CD4-positive, alpha-beta T cell treated with Interleukin-15 for 1 hour (primary cell): ENCODE measurements around the gene CPNE9.
A peak's percentile ranks its signal among the peaks of the same experiment; 100 is the strongest.

ENCODE experiments used
- DNase-seq: peaks from one replicate; pipeline ENCODE4 v3.0.0-alpha.2; 2020

CPNE9 gene

GRCh38 chr3:9688961-9689360, 14.7 kb upstream of the CPNE9 start:
- no peak for DNase-seq

DNA sequence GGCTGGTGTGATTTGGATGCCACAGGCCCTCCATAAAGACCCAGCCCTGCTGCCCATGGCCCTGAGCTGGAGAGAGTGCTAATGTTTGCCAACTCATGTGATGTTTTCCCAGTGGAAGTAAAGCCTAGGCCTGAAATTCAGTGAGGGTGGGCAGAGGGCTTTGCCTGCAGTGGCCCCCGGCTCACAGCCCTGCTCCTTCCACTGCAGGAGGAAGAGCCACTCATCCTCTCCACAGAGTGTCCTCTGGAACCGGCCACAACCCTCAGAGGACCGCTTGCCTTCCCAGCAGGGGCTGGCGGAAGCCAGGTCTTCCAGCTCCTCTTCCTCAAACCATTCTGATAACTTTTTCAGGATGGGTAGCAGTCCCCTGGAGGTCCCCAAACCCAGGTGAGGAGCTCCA, 13.9 kb upstream of the CPNE9 start:
- no peak for DNase-seq

DNA sequence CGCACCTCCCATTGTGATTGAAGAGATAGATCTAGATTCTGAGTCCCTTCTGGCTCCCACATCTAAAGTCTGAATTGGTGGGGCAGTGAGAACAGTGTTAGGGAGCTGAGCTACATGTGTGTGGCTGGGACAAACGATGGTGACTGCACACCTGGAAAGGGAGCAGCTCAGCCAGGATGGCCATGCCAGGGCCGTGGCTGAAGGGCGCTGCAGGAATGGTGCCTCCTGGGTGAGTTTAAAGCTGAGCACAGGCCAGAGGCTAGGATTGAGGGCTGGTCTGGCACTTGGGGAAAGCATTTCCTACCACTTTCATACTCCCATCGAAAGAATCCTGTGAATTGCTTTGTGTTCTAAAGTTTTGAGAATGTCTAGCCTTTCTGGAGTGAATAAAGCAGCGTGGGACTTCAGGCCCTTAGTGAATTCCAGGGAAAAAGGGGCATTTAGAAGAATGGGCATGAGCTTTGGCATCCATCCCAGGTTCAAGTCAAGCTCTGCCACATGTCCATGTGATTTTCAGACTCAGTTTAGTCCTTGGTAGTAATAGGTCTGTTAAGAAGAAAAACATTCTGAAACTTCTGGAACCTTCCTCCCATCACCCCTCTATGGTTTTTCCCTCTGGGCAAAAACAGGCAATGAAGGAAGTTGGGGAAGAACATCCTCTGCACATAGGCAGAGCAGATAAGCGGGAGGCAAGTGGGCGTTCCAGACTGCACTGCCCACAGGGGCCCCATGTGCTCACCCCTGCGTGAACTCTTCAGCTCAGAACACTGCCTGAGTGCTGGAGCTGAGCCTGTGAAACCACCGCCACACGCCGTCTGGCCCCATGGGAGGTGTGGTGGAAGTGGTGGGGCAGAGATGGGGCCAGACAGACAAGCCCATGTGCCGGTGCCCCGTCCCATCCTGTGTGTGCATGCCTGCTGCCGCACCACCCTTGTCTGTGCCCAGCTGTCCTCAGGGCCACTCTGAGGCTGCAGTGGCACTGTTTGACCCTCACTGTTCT, 12.9 kb upstream of the CPNE9 start:
- no peak for DNase-seq

DNA sequence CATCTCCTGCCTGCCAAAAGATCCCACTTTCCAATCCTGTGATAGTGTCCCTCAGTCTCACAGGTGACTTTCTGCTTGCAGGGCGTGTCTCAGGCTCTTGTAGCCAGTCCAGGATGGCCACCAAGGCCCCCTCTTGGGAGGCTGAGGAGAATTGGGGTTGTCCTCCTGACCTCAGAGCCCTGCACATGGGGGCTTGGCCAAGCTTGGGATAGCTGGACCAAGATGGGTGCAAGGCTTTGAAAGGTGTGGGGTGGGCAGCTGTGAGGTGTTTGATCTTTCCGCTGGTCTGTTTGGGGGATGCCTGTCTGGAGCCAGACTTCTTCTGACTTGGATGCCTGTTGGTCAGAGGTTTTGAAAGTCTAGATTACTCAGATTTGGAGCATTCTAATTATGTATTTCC, 12.0 kb upstream of the CPNE9 start:
- no peak for DNase-seq

- DNase-seq = no peak
These were observed 11.2 kb upstream of the CPNE9 start for GRCh38 chr3:9692416-9692815.

- DNase-seq = no peak
These were observed 8.3 kb upstream of the CPNE9 start for GRCh38 chr3:9695345-9695744.

DNA sequence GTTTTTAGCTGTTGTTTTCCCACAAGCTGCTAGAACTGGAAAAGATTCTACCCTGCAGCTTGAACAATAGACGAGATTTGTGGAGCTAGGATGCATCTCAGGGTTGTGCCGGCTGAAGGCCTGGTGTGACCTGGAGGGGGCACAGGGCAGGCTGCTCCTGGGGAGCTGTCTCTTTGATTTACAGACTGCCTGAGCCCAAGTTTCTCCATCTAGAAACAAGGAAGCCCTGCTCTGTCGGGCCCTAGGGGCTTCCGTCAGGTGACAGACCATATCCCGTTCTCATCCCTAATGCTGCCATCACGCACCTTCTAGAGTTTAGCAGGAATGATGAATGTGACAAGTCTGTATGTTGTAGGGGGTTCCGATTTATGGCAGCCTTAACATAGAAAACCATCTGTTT, 7.9 kb upstream of the CPNE9 start:
- DNase-seq = no peak

- DNase-seq = no peak
These were observed 7.0 kb upstream of the CPNE9 start for GRCh38 chr3:9696480-9697220.

DNA sequence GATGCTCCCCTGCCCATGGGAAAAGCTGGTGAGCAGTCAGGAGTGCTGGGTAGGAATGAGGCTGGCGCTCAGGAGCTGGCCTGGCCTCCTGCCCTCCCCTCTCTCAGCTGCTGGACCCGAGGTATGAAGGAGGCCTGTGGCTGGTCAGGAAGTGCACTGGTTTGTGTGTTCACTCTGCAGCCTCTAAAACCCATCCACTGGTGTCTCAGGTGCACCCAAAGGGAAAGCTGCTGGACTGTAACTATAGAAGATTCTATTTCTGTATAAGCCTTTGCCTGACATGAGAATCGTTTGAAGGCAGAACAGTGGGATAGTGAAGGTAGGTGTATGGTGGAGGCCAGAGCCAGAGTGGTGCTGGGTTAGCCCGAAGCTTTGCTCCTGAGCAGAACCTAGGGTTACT, 5.7 kb upstream of the CPNE9 start:
- no peak for DNase-seq

DNA sequence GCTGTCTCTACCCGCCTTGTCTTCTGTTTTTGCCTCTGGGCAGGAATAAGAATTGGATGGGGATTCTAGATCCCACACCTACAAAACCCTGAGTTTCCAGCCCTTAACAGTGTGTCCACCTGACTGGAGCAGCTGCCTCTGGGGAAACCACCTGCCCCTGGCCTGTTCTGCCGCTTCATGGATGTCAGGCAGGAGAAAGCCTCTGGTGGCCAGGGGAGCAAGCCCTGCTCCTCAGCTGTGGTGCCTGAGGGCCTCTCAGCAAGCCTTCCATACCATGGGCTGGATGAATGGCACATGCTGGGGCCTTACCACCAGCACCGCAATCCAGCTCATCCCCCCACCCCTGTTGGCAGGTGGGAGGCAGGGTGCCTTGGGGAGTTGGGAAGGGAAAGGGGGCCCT, 5.3 kb upstream of the CPNE9 start:
- no peak for DNase-seq

- no peak for DNase-seq
These were observed 3.1 kb upstream of the CPNE9 start for GRCh38 chr3:9700536-9700935.

DNA sequence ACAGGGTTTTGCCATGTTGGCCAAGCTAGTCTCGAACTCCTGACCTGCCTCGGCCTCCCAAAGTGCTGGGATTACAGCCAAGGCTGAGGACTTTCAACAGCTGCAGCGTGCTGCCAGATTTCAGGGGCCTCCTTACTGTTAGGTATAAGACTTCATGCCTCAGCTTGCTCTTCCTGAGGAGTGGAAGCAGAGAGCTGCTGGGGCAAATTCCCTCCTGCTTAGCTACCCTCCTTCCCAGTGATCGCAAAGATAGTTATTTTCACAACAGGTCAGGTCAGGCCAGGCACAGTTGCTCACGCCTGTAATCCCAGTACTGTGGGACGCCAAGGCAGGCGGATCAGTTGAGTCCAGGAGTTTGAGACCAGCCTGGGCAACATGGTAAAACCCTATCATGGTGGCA, 2.6 kb upstream of the CPNE9 start:
- no peak for DNase-seq

DNA sequence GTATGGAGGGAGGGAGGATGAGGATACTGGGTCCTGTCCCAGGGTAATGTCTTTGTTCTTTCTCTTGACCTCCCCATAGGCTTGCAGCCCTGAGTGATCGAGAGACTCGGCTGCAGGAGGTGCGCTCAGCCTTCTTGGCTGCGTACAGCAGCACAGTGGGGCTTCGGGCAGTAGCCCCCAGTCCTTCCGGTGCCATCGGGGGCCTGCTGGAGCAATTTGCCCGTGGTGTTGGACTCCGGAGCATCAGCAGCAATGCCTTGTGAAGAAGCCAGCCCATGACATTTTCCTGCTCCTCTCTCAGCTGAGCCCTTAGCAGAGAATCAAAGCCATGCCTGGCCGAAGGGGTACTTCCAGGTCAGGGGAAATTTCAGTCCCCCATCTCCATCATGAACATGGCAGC, 1.9 kb upstream of the CPNE9 start:
- no peak for DNase-seq

DNA sequence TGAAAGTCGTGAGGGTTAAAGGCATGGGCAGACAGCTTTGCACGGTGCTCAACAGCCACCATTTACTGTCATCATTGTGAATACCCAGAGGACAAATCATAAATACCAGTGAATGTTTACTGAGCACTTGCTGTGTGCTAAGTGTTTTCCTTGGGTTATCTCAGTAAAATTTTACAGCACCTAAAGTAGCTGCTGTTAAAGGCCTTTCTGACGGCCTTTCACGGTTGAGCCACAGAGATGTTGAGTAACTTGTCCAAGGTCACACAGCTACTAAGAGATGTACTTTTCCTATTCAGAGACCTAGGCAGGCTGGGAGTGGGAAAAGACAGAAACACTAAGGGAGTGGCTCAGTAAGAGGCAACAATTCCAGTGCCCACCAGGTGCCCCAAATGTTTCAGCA, 393 bp upstream of the CPNE9 start:
- DNase-seq = no peak

GRCh38 chr3:9704347-9705322, 1.0 kb downstream of the CPNE9 start:
- no peak for DNase-seq

DNA sequence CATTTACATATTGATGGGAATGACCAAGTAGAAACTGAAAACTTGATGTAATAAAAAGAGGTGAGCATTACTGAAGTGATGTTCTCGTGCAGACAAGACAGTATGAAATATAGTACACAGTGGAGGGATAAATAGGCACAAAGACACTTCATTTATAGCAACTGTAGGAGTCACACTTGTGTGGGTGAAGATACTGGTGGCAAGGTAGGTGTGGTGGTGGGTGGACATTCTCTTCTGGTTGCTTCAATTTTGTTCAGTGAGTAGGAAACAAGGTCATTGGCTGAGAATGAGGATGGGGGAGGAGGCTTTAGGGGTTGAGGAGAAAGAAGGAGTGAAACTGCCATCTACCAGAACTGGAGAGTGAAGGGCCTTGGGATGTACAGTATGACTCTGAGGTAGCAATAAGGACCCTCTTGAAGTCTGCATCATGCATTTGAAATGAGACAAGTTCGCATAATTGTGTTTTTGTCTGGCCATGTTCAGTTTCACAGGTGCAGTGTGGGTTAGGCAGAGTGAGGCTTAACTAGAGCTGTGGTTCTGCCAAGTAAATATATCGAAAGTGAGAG, 6.6 kb downstream of the CPNE9 start:
- DNase-seq = no peak

GRCh38 chr3:9712415-9712814, 8.8 kb downstream of the CPNE9 start:
- no peak for DNase-seq

DNA sequence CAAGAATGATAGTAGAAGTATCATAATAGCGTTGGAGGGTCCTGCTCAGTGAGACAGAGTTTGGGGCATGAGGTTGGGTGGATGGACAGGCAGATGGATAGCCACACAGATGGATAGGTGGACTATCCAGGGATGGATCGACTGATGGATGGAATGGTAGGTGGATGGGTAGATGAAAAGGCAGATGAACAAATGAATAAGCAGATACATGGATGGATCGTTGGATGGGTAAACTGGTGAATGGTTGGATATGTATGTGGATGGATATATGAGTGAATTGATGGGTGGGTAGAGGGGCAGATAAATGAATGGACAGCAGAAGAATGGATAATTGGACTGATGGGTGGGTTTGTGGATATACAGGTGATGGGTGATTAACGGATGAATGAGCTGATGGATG, 9.5 kb downstream of the CPNE9 start:
- no peak for DNase-seq

DNA sequence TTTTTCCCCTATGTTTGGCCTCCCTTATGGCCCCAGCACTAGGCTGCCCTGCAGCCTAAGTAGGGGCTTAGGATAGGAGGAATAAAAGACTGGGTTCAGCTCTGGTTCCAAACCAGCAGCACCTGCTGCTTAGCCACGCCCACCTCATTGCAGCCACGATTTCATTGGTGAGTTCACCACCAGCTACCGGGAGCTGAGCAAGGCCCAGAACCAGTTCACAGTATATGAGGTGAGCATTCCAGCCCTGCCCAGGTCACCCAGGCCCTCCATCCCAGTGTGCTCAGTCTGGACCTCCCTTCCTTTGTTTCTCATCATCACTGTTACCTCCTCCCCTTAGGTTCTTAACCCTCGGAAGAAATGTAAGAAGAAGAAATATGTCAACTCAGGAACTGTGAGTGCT, 11.5 kb downstream of the CPNE9 start:
- DNase-seq = no peak

GRCh38 chr3:9715764-9716437, 12.3 kb downstream of the CPNE9 start:
- peak; percentile 69 for DNase-seq

DNA sequence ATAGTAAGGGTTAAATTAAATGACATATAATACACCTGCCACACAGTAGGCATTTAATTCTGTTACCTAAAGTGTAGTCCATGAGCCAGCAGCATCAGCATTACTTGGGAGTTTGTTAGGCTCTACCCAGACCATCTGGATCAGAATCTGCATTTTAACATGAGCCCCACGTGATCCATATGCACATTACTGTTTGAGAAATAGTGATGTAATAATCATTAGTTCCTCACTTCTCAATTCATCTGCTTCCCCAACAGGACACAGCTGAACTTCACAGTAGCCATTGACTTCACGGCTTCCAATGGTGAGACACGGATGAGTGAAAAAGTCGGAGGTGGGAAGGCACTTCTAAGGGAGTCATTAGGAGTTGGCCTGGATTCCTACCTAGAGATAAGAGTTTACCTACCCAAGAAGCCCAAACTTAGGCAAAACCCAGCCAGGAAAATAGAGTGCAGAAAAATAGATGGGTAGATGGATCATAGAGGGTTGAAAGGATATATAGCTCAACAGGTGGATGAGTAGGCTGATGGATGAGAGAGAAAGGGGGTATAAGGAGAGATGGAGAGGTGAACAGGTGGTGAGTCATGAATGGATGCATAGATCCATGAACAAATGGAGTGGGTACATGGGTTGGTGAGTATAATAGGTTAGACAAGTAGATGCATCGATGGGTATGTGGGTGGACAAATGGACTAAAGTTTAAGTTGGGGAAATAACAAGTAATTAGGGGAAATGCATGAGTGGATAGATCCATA, 13.3 kb downstream of the CPNE9 start:
- DNase-seq = no peak
